ENCODE results near the gene IDI2.
A peak's percentile ranks its signal among the peaks of the same experiment; 100 is the strongest.
"Not testable (repeated sequence)": the region's sequence is repeated elsewhere in the genome, so short reads cannot be mapped to it uniquely, and the experiment has no call there.

Gene IDI2

DNA sequence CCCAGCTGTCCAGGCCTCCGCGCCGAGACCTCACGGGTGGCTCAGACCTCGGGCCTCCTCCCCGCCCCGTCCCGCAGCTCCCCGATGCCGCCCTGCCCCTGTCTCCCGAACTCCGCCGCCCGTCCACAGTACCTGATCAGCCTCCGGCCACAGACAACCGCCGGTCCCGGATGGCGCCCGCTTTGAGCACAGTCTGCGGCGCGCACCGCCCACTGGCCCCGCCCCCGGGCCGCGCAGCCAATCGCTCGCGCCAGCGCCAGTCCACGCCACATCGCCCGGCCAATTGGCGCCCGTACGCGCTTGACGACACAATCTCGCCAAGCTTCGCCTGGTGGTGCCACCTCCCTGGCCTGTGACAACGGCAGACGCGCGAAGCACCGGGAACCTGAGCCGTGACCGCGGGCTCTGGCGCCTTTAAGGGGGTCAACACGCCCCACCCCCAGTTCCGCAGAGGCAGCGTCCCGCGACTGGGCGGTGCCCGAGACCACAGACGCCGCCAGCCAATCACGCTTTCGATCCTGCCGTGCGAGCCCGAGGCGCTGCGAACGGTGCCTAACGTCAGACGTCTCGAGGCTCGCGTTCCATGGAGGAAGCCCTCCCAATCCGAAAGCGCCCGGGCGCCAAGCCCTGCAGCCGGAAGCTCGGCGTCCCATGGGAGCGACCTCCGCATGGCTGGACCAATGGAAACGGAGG is 23.2 kb upstream of the IDI2 start, which contains the start of gene IDI1:
IDI1 (minus strand) TSS at position 388 of the 693 bp plus-strand sequence; CDS start at position 272, 116 bp downstream.
- H3K4me3 ChIP-seq (ENCODE audit: low read length), result peak within 1 kb of the TSS; percentile 99
- peak; percentile 98 for DNase-seq (ENCODE audit: low read depth, low spot score)

DNA sequence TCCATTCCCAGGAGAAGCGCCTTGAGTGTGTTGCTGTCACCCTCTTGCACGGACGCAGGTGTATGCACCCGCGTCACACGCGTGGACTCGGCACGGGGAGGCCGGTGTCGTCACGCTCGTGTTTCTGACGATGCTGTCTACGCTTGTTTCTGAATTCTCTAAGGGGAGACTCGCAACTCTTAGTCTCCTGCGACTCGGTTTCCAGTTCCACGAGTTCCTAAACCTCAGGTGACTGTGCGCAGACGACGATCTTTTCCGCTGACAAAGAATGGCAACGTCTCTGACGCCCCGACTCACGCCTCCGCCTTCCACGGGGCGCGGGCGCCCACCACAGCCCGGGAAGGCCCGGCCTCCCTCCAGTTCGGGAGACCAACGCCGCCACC is 22.7 kb upstream of the IDI2 start:
- DNase-seq (ENCODE audit: low read depth, low spot score), result no peak
- H3K4me3 ChIP-seq (ENCODE audit: low read length), result peak overlapping the region; percentile 99

DNA sequence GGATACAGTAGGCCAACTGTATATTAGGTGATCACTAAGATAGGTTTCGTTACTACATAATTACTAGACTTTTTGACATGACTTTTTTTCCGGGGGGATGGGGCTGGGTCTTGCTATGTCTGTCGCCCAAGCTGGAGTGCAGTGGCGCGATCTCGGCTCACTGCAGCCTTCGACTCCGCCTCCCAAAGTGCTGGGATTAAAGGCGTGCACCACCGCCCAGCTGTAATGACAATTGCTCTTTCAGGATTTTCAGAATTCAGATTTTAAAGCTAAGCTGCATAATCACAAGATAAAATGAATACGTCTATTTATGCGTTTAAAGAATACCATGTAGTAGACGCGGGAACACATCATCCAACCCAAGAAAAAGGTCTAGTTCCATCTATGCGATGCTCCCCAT is 22.3 kb upstream of the IDI2 start:
- H3K4me3 ChIP-seq (ENCODE audit: low read length), result peak overlapping the region; percentile 99
- DNase-seq (ENCODE audit: low read depth, low spot score), result no peak

DNA sequence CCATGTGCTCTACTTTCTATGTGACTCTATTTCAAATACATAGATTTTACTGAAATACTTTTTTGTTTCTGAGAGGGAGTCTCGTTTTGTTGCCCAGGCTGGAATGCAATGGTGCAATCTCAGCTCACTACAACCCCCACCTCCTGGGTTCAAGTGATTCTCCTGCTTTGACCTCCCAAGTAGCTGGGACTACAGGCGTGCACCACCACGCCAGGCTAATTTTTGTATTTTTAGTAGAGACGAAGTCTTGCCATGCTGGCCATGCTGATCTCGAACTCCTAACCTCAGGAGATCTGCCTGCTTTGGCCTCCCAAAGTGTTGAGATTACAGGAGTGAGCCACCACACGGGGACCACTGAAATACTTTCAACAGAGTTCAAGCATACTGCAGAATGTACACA is 19.8 kb upstream of the IDI2 start:
- DNase-seq (ENCODE audit: low read depth, low spot score), result no peak
- H3K4me3 ChIP-seq (ENCODE audit: low read length), result no peak overlapping the region

DNA sequence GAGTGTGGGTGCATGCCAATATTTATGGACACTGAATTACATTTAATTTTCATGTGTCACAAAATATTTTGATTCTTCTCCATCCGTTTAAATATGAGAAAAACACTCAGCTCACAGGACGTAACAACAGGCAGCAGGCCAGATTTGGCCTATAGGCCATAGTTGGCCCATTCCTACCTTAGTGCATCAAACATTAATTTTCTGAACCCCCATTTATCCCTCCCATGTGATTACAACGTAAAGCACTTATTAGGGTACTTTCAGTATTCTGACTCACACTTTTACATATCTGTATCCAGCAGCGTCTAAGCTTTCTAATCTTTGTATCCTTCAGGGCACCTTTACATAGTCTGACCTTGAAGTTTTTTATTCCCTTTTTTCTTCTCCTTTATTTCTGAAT is 19.3 kb upstream of the IDI2 start:
- no peak overlapping the region for H3K4me3 ChIP-seq (ENCODE audit: low read length)
- no peak for DNase-seq (ENCODE audit: low read depth, low spot score)

DNA sequence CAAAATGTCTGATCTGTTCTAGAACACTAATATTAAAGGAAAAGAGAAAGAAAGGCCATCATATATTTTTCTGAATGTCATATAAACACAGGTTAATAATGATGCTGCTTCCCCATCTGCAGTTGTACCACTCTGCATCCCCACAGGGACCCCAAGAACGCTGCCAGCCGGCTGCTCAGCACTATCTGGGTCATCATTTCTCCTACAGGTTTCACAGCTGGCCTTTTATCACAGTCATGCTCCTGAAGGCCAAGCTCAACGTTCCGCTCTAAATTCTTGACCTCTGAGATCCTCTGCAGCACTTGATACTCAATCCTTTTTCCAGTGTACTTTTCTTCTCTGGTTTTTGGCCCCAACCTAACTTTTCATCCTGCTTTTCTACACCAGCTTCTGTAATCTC is 18.5 kb upstream of the IDI2 start:
- no peak overlapping the region for H3K4me3 ChIP-seq (ENCODE audit: low read length)

DNA sequence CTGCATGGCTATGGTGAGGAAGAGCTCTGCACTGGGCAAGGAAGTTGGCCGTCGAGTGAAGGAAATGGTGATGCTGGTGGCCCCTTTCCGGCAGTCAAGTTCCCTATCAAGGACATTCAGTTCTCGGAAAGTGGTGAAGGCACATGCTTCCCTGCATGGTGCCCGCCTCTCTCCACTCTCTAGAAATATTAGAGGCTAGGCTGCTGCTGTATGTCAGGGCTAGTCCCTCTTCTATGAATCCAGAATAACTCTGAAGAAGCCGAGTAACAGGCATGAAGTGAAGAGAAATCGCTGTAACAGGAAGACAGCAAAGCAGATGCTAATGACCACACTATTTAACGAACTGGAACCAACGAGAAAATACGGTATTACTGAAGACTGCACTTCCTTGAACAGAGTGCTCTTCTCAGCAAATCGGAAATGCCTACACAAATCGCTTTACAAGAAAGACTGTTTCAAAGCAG is 17.9 kb upstream of the IDI2 start:
- DNase-seq (ENCODE audit: low read depth, low spot score), result no peak

More for the DNA sequence above, 18.5 kb upstream of the IDI2 start:
- DNase-seq (ENCODE audit: low read depth, low spot score), result no peak

DNA sequence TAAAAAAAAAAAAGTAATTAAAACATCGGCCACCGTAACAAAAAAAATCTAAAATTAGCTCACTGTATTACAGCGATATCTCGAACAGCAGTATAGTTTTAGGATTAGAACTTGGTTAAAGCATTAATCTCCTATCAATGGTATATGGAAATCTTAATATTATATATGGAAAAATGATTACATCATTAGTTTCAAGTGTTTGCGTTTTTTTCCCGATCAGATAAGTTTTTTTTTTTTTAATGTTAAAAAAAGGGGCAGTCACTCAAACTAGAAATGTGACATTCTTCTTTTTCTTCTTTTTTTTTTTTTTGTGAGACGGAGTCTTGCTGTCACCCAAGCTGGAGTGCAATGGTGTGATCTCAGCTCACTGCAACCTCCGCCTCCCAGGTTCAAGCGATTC is 15.9 kb upstream of the IDI2 start:
- H3K4me3 ChIP-seq (ENCODE audit: low read length), result no peak overlapping the region
- no peak for DNase-seq (ENCODE audit: low read depth, low spot score)

More for the DNA sequence above, 17.9 kb upstream of the IDI2 start:
- H3K4me3 ChIP-seq (ENCODE audit: low read length), result no peak overlapping the region

DNA sequence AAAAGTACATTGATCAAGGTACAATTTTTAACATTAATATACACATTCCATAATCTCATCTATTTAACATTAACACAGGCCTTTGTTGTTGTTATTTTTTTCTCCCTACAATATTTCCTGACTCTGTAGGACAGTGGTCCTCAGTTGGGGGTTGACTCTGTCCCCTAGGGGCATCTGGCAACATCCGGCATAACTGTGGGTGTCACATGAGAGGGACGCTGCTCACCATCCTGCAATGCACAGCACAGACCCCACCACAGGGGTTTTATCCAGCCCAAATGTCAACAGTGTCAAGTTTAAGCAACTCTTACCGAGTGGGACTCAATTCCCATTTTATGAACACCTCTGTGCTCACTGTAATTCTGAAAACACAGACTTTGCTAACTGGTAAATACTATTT is 14.5 kb upstream of the IDI2 start:
- no peak for DNase-seq (ENCODE audit: low read depth, low spot score)
- no peak overlapping the region for H3K4me3 ChIP-seq (ENCODE audit: low read length)

DNA sequence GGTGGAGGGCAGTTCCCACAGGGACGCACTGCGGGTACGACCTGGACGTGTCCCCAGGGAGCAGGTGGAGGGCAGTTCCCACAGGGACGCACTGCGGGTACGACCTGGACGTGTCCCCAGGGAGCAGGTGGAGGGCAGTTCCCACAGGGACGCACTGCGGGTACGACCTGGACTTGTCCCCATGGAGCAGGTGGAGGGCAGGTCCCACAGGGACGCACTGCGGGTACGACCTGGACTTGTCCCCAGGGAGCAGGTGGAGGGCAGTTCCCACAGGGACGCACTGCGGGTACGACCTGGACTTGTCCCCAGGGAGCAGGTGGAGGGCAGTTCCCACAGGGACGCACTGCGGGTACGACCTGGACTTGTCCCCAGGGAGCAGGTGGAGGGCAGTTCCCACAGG is 13.1 kb upstream of the IDI2 start:
- DNase-seq (ENCODE audit: low read depth, low spot score); H3K4me3 ChIP-seq (ENCODE audit: low read length): not testable (repeated sequence)

DNA sequence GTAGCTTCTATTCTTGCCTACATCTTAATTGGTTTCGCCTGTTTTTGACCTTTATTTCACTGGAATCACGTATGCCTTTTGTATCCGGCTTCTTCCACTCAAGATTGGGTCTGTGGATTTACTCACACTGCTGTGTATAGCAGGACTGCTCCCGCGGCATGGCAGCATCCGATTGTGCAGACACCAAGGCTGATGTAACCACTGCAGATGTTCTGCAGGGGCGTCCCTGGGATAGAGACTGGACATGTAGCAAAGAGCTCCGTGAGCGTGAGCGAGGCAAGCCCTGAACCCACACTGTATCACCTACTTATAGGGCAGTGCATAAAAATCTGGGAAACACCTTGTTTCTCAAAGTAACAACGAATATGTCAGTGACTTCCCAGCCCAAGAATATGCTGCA is 11.4 kb upstream of the IDI2 start:
- DNase-seq (ENCODE audit: low read depth, low spot score), result no peak
- H3K4me3 ChIP-seq (ENCODE audit: low read length), result no peak overlapping the region

DNA sequence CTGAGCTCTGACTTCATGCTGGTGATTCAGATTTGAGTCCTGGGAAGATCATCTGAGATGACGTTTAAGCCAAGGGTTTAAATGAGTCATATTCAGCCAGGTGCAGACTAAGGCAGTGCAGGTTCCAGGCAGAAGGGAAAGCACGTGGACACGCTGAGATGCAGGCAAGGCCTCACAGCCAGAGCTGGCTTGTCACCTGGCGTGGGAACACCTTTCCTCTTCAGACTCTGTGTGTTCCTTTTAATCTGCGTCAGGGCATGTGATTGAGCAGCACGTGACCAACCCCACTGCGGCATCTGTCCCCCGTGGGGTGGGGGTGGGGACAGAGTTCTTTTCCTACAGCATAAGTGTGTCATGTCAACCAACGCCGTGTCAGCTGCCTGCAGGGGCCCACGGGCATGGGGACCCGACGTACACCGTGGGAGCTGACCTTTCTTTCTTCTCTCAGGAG is 10.7 kb upstream of the IDI2 start:
- no peak for DNase-seq (ENCODE audit: low read depth, low spot score)
- no peak overlapping the region for H3K4me3 ChIP-seq (ENCODE audit: low read length)

DNA sequence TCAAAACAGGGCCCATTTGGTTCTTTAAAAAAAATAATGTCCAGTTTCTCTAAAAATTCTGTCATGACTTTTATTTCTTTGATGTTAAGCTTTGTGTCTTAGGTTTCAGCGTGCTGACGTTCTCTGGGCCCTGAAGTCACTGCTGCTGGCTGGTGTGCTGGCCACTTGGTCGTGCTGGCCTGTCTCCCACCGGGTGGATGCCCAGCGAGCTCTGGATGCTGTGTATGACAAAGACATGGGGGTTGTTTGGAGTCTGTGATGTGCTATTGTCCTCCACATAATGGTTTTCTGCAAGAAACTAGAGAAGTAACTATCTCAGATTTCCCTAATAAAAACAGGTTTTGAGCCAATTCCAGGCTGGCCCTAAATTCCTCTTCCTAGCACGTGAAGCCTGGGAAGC is 9.5 kb upstream of the IDI2 start:
- H3K4me3 ChIP-seq (ENCODE audit: low read length), result no peak overlapping the region
- no peak for DNase-seq (ENCODE audit: low read depth, low spot score)

DNA sequence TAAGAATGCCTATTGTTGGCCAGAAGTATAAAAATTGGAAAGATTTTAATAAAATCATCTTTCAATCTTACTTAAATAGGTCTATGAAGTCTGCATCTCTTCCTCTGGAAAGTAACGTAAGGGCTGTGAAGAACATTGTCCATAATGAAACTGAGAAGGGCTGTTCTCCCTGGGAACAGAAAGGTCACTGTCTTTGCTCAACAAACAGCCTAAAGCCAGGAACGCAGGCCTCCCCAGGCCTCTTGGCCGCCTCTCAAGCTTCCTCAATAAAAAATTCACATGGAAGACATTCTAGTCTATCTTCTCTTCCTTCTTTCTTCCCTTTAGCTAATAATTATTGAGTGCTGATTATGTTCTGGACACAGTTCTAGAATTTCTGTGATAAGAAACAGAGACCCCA is 9.1 kb upstream of the IDI2 start:
- no peak for DNase-seq (ENCODE audit: low read depth, low spot score)
- H3K4me3 ChIP-seq (ENCODE audit: low read length), result no peak overlapping the region

DNA sequence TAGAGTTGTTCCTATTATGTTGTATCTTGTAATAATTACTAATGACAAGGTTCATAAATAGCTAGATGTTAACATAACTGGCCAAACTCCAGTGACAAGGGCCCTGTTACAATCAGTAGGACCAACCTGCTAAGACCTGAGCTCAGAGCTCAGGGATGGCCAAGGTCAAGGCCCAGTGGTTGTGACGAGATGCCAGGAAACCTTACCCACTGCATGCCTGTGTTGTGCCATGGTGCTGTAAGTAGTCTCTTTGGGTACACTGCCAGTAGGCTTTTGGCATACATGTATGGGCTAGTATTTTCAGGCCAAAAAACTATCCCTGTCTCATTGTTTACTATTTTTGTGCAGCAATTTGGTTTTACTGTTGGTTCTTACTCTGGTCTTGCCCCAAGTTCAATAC is 7.9 kb upstream of the IDI2 start:
- H3K4me3 ChIP-seq (ENCODE audit: low read length), result no peak overlapping the region
- DNase-seq (ENCODE audit: low read depth, low spot score), result no peak

DNA sequence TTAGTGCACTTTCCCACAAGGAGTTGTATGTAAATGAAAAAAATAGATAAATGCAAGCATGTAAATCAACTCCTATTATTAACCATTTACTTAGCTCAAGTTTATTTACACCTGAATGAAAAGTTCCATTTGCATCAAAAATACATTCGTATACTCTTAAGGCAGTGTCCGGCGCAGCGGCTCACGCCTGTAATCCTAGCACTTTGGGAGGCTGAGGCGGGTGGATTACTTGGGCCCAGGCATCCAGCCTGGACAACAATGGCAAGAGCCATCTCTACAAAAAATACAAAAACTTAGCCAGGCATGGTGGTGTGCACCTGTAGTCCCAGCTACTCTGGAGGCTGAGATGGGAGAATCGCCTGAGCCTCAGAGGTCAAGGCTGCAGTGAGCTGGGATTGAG is 4.2 kb upstream of the IDI2 start:
- DNase-seq (ENCODE audit: low read depth, low spot score), result no peak
- no peak overlapping the region for H3K4me3 ChIP-seq (ENCODE audit: low read length)

DNA sequence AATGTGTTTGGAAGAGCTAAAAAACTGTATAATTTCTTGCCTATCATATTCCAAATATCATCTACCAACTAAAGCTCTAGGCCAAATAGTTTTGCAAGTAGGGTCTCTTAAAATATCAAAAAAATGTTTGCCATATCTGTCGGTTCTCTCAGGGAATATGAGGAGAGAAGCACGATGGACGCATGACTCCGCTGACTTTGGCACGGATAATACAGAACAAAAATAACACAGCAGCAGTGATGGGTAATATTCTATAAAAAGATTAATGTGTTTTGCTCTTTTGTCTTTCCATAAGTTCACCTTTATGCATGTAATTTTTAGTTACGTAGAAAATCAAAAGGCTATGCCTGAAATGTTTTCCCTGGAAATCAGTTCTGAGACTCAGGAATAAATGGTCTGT is 919 bp upstream of the IDI2 start:
- DNase-seq (ENCODE audit: low read depth, low spot score), result no peak
- no peak overlapping the region for H3K4me3 ChIP-seq (ENCODE audit: low read length)

DNA sequence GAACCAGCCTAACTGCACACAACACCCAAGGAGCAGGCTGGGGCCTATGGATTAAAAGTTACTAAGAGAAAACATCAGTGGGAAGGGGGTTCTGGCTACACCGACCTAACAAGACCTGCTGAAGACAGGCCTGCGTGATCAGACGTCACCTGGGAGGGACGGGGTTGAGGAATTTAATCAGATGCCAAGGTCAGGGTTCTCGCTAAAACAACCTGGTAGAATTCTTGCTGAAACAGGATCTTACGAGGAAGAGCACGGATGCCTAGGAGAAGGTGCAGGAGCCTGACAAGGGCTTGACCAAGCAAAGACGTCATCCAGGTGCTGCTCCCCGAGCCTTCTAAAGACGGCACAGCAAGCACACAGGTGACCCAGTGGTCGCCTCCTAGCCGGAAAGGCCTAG is 1.6 kb downstream of the IDI2 start:
- DNase-seq (ENCODE audit: low read depth, low spot score), result no peak
- no peak overlapping the region for H3K4me3 ChIP-seq (ENCODE audit: low read length)

DNA sequence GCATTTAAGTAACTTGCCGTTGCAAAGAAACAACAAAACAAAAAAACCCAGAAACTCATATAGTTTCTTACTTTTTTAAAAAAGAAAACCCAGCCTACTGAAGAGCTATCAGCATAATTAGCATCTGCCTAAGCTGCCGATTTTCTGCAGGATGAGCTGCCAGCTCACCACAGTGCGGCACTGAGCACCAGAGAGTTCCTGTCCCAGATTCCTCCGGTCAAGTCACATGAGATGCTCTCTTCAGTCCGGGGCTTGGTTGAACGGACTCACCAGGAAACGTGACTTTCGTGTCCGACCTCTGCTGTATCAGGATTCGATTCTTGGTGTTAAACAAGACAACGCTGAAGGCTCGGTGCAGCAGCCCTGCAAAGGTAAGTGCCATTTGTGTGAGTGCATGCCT is 3.2 kb downstream of the IDI2 start:
- H3K4me3 ChIP-seq (ENCODE audit: low read length), result no peak overlapping the region
- no peak for DNase-seq (ENCODE audit: low read depth, low spot score)

DNA sequence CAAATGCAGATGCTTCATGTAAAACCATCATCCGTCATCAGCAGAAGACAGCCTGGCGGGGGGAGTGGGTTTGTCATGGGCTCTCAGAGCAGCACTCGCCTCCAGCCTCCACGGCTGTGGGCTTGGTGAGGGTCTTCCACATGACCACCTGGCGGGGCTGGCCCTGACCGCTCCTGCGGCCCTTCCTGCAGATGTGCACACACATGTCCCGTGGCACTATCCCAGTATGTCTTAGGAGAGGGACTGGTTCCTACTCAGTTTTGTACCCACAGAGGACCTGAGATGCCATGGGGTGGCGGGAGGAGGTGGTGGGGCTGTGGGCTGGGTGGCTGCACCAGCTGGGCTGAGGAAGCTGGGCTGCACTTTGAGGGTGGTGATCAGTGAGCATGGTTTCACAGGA is 4.7 kb downstream of the IDI2 start:
- DNase-seq (ENCODE audit: low read depth, low spot score), result no peak
- H3K4me3 ChIP-seq (ENCODE audit: low read length), result no peak overlapping the region

DNA sequence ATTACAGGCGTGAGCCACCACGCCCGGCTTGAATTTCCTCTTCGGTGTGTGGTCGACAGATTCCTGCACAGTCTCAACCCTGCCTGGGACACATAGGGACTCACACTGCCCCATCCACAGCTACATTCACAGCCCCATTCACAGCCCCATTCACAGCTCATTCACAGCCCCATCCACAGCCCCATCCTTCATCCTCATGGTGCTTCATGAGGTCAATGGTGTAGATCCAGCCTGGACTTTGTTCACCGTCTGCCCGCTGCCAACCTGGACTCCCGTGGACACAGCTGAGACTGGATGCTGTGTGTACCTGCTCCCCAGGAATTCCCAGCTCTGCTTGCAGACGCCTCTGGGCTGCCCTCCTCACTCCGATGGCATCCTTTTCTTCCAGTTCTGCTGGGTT is 5.2 kb downstream of the IDI2 start:
- H3K4me3 ChIP-seq (ENCODE audit: low read length), result no peak overlapping the region
- DNase-seq (ENCODE audit: low read depth, low spot score), result no peak

Data from Jurkat, Clone E6-1 (cell line).